Epithelial cell of esophagus (primary cell): ENCODE results near the gene SLC35E2B.
"Not testable (repeated sequence)": the region's sequence is repeated elsewhere in the genome, so short reads cannot be mapped to it uniquely, and the experiment has no call there.

Experiments
- DNase-seq: peaks from one replicate; pipeline ENCODE4 v3.0.0; 2010; ENCODE audit warnings: low read depth
- H3K4me3 ChIP-seq: 2 replicates; pipeline ENCODE4 v1.5.1; 2011; ENCODE audit warnings: mild to moderate bottlenecking, low read length, control low read depth
- TF ChIP-seq, protein P1 (sequence below): IDR thresholded peaks from 2 replicates; pipeline ENCODE4 v1.5.1; 2011; ENCODE audit warnings: low read depth, mild to moderate bottlenecking, low read length, control low read depth, inconsistent platforms; ENCODE audit not compliant: insufficient read depth; ENCODE audit errors: missing control alignments

The SLC35E2B gene

DNA sequence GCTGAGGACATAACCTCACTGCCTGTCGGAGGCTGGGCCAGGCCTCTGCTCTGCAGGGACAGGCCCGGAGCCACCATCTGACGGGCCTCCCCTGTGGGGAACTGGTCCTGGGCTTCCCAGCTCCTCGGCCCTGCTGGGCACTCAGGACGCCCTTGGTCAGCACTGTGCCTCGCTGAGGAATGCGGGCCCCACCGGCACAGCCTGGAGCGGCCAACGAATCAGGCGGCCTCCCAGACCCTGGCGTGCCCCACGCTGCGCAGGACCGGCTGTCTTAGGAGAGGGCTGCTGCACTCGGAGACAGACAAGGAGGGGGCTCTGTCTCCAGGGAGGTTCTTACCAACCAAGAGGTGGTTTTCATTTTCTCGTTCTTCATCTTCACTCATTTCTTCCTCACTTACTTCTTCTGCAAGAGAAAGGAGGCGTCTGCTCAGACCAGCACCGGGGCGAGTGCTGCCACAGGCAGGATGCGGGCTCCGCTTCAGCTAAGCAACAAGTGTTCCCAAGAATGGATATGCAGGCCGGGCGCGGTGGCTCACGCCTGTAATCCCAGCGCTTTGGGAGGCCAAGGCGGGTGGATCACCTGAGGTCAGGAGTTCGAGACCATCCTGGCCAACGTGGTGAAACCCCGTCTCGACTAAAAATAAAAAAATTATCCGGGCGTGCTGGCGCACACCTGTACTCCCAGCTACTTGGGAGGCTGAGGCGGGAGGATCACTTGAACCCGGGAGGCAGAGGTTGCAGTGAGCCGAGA, 51.7 kb downstream of the SLC35E2B start:
- not testable (repeated sequence) for H3K4me3 ChIP-seq, DNase-seq

DNA sequence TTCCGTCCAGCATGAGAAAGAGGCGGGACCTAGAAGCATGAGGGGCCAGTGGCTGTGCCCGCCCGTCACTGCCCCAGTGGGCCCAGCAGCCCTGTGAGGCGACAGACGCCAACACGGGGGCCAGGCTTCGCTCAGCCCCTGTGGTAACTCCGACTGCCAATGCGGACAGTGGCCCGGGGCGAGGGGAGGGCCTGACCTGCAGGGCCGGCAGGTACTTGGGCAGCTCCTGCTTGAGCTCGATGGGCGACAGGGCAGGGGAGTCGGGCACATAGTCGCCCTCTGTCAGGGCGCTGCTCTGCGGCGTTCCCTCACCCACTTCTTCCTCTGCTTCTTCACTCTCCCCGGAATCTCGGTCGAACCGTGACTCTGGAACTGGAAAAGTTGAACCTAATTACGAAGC, 52.5 kb downstream of the SLC35E2B start:
- not testable (repeated sequence) for H3K4me3 ChIP-seq, DNase-seq

DNA sequence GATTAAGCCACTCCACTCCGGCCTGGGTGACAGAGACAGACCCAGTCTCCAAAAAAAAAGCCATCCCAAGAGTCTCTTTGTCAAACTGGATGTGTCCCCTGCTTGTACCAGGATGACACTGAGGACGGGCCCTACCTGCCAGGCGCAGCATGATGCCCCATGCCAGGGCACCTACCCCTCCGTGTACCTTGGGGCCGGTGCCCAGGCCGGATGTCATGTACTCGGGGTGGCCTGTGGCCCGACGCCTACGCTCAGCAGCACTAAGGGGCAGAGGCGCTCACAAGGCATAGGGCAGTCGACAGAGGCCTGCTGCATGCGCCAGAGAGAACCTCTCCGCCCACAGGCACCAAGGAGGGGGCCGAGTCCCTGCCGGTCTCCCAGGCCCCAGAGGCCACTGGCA, 53.2 kb downstream of the SLC35E2B start:
- not testable (repeated sequence) for H3K4me3 ChIP-seq, DNase-seq

DNA sequence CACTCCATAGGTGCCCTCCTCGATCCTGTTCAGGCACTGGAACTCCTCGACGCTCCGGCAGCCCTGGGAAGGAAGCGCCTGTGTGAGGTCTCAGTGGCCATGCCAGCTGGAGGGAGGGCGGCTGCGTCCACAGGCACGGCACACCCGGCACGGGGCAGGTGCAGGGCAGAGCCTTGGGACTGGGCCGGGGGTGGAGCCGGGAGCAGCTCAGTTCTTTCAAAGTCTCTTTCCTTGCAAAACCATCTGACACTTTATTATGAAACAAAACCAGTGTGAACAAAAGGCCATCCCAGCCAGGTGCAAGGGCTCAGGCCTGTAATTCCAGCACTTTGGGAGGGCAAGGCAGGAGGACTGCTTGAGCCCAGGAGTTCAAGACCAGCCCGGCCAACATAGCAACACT, 54.1 kb downstream of the SLC35E2B start:
- not testable (repeated sequence) for DNase-seq, H3K4me3 ChIP-seq

DNA sequence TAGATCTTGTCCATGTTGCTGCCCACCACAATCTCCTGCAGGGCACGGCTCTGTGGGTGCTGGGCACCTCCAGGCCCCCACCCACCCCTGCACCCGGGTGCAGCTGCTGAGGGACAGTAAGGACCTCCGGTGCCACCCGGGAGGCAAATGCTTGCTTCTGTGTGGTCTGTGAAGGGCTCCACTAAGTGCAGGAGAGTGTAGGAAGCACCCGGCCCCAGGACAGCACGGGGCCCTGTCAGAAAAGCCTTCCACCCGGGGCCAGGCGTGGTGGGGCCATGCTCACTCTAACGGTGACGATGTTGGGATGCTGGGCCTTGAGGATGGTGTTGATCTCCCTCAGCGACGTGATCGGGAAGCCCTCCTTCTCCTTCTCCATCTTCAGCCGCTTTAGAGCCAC, 55.1 kb downstream of the SLC35E2B start:
- not testable (repeated sequence) for H3K4me3 ChIP-seq, DNase-seq

DNA sequence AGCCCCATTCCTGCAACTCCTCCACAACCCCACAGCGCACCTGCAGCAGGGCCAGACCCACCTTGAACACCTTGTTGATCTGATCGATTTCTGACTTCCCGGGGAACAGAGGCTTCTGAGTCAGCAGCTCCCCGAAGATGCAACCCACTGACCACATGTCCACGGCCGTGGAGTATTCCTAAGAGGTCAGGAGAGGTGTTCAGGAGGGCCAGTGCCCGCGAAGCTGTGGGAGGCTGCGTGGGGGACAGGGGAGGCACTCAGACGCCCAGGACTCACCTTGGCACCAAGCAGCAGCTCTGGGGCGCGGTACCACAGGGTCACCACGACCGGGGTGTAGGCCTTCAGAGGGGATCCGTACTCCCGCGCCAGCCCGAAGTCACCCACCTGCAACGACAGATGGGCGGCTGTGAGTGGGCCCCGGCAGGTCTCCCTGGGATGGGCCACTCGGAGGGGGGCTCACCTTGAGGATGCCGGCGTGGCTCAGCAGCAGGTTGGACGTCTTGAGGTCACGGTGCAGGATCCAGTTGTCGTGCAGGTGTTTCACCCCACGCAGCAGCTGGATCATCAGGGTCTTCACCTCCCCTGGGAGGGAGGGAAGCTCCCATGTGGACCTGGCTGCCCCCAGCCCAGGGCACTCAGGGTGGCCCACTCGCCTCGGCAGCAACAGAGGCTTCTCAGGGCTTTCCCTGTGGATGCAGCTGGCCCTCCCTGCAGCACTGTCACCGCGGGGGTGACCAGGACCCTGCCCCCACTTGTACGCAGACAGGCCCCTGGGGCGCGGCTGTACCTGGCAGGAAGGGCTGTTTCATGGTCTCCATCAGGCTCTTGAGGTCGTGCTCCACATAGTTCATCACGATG, 55.7 kb downstream of the SLC35E2B start:
- not testable (repeated sequence) for DNase-seq, H3K4me3 ChIP-seq

DNA sequence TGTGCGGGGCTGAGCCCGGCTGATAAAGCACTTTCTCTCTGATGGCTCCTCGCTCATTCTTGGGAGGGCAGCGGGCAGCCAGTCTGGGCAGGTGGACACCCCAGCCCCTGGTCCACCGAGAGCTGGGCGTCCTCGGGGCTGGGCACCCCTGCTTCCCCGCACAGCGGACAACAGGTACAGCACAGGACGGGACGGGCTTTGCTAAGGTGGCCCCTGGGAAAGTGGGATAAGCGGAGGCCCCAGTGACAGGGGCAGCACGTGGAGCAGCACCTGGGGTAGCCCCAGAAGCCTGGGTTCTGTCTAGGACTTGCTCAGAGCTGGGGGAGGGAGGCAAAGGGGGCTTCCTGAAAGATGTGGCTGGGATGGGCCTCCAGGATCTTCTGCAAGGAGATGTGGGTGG, 58.0 kb downstream of the SLC35E2B start:
- DNase-seq, H3K4me3 ChIP-seq: not testable (repeated sequence)

DNA sequence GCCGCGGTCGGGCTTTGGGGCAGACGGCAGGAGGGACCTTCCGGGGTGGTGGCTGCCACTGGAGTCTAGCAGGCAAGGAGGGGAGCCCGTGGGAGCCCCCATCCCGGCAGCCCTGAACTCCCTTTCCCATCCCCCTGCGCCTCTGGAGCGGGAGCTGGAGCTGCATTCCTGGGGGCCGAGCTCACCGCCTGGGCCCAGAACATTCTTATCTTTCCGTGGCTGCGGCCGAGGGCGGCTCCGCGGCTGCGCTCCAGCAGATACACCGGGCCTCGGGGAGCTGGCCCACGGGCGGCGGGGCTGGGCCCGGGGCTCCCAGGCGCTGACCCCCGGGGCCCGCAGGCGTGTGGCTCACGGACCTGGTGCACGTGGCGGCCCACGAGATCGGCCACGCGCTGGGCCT, 59.2 kb downstream of the SLC35E2B start:
- H3K4me3 ChIP-seq, DNase-seq: not testable (repeated sequence)

DNA sequence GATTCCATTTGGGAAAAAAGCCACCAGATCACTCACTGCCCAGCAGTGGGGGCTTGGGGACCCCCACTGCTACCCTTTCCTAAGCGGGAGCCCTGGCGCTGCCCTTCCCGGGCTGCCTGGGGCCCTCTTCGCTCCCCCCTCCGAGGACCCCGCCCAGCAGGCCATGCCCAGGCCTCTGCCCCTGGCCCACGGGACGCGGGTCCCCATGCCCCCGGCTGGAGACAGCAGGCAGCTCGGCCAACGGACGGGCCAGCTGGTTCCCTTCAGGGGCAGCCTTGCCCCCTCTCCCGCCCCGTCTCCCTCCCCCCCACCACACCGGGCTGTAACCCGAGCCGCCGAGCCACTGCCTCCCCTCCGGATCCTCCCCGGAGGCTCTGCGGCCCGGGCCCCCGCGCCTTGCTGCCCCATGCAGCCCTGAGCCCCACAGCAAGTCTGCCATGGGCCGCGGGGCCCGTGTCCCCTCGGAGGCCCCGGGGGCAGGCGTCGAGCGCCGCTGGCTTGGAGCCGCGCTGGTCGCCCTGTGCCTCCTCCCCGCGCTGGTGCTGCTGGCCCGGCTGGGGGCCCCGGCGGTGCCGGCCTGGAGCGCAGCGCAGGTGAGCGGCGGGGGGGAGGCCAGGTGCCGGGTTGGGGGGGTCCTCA, 60.7 kb downstream of the SLC35E2B start, which contains the start of gene MMP23B:
Gene MMP23B, plus strand, starts transcription at position 392 of the 639 bp plus-strand sequence. Its CDS starts 46 bp downstream, at position 438.
- no peak for DNase-seq
- TF ChIP-seq, protein P1, sequence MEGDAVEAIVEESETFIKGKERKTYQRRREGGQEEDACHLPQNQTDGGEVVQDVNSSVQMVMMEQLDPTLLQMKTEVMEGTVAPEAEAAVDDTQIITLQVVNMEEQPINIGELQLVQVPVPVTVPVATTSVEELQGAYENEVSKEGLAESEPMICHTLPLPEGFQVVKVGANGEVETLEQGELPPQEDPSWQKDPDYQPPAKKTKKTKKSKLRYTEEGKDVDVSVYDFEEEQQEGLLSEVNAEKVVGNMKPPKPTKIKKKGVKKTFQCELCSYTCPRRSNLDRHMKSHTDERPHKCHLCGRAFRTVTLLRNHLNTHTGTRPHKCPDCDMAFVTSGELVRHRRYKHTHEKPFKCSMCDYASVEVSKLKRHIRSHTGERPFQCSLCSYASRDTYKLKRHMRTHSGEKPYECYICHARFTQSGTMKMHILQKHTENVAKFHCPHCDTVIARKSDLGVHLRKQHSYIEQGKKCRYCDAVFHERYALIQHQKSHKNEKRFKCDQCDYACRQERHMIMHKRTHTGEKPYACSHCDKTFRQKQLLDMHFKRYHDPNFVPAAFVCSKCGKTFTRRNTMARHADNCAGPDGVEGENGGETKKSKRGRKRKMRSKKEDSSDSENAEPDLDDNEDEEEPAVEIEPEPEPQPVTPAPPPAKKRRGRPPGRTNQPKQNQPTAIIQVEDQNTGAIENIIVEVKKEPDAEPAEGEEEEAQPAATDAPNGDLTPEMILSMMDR: no peak
- no peak within 1 kb of the TSS for H3K4me3 ChIP-seq

DNA sequence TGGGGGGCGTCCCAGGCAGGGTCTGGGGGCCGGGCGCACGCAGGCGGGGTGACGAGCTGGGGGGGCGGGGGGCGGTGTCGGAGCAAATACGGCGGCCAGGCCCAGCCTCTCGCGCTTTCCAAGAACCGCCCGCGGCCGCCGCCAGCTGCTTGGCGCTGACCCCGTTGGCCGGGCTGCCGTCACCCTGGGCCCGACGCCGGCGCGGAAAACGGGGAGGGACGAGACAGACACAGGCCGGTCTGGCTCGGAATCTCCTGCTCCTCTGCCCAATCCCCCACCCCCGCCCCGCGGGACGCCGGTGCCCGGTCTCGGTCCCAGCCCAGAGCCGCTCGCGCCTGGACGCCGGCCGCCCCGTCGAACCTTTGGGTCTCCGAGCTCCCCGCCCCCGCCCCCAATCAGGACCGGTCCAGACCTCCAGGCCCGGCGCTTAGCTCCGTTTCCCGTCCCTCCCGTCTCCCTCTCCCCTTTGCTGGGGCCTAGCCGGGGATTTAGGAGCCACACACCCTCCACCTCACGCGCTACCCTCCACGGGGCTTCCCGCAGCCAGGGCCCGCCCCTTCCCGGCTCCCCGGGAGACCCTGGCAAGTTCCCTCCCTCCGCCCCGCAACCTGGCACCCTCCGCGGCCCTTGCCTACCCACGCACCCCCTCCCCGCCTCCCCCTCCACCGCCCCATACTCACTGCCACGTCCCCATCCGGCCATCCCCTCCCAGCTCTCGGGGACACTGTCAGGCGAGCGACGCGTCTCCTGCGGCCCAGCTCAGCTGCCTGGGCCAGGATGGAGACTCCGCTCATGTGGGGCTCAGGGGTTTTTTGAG, 61.4 kb downstream of the SLC35E2B start:
- TF ChIP-seq, protein P1: no peak
- DNase-seq: no peak
- no peak overlapping the region for H3K4me3 ChIP-seq
